ENCODE results near the gene YTHDF1. TPM values are rescaled to one million over a fixed set of nuclear protein-coding genes. Genes with fewer than 3 reads are reported as not detected.

YTHDF1 gene
- polyA plus RNA-seq, 1 donor from 2014 or later, result 36.9 TPM

GRCh38 chr20:63205896-63206295, 10.0 kb downstream of the YTHDF1 start (continued):
- no peak for TF ChIP-seq SMC3 (conservative IDR thresholded peaks at IDR 0.05; ENCODE audit: poor library complexity)
- no peak for TF ChIP-seq EP300 (conservative IDR thresholded peaks at IDR 0.05; ENCODE audit: poor library complexity, severe bottlenecking)

GRCh38 chr20:63204362-63204761, 11.6 kb downstream of the YTHDF1 start:
- no peak overlapping the region for H3K4me3 ChIP-seq (ENCODE audit: low read length)
- TF ChIP-seq POLR2AphosphoS5 (IDR thresholded peaks at IDR 0.05) (no peak), RAD21 (conservative IDR thresholded peaks at IDR 0.05) (no peak), EZH2 (IDR thresholded peaks at IDR 0.05; ENCODE audit: borderline replicate concordance, insufficient read depth, low read length, poor library complexity, severe bottlenecking) (no peak), SMC3 (conservative IDR thresholded peaks at IDR 0.05; ENCODE audit: poor library complexity) (no peak), MXI1 (conservative IDR thresholded peaks at IDR 0.05; ENCODE audit: poor library complexity, severe bottlenecking) (no peak), REST (IDR thresholded peaks at IDR 0.05; ENCODE audit: borderline replicate concordance) (no peak), TAF1 (IDR thresholded peaks at IDR 0.05; ENCODE audit: low read depth) (no peak), CTCF (IDR thresholded peaks at IDR 0.05; ENCODE audit: poor library complexity, severe bottlenecking) (no peak), EP300 (conservative IDR thresholded peaks at IDR 0.05; ENCODE audit: poor library complexity, severe bottlenecking) (no peak)
- no peak overlapping the region for H3K4me2 ChIP-seq (ENCODE audit: low read length)
- H3F3A ChIP-seq (ENCODE audit: insufficient read depth, low read length, poor library complexity, severe bottlenecking), result no peaks in the 10 kb centered on the region
- no peaks in the 10 kb centered on the region for H3K27me3 ChIP-seq (ENCODE audit: insufficient read depth, low read depth, low read length)
- H3K27ac ChIP-seq (ENCODE audit: low read length), result no peak overlapping the region
- H3K79me2 ChIP-seq (replicated peaks; ENCODE audit: insufficient read depth, low read length), result peaks cover 6% of the 10 kb centered on the region
- no peaks in the 10 kb centered on the region for H3K9me3 ChIP-seq (ENCODE audit: low read length)
- peaks cover 9% of the 10 kb centered on the region for H4K20me1 ChIP-seq (ENCODE audit: insufficient read depth)
- no peaks in the 10 kb centered on the region for H3K9me2 ChIP-seq (ENCODE audit: insufficient read depth, low read length)
- H3K9ac ChIP-seq (ENCODE audit: low read length), result no peak overlapping the region
- H3K36me3 ChIP-seq (ENCODE audit: insufficient read depth, low read length), result no peaks in the 10 kb centered on the region
- no peak overlapping the region for H2AFZ ChIP-seq (ENCODE audit: low read depth, low read length)

- no peaks in the 10 kb centered on the region for H3K9me3 ChIP-seq (ENCODE audit: low read length)
- no peak overlapping the region for H3K9ac ChIP-seq (ENCODE audit: low read length)
- no peaks in the 10 kb centered on the region for H3K36me3 ChIP-seq (ENCODE audit: insufficient read depth, low read length)
- no peak overlapping the region for H3K27ac ChIP-seq (ENCODE audit: low read length)
- H4K20me1 ChIP-seq (ENCODE audit: insufficient read depth), result peaks cover 9% of the 10 kb centered on the region
- H3K4me3 ChIP-seq (ENCODE audit: low read length), result no peak overlapping the region
- no peak overlapping the region for H3K4me2 ChIP-seq (ENCODE audit: low read length)
- peaks cover 10% of the 10 kb centered on the region for H3K79me2 ChIP-seq (replicated peaks; ENCODE audit: insufficient read depth, low read length)
- H3F3A ChIP-seq (ENCODE audit: insufficient read depth, low read length, poor library complexity, severe bottlenecking), result no peaks in the 10 kb centered on the region
- H3K9me2 ChIP-seq (ENCODE audit: insufficient read depth, low read length), result no peaks in the 10 kb centered on the region
- TF ChIP-seq EZH2 (IDR thresholded peaks at IDR 0.05; ENCODE audit: borderline replicate concordance, insufficient read depth, low read length, poor library complexity, severe bottlenecking), result no peak
- H2AFZ ChIP-seq (ENCODE audit: low read depth, low read length), result no peak overlapping the region
- H3K27me3 ChIP-seq (ENCODE audit: insufficient read depth, low read depth, low read length), result no peaks in the 10 kb centered on the region
Measured at GRCh38 chr20:63202811-63203526, 13.0 kb downstream of the YTHDF1 start.

All from neural cell (in vitro differentiated cells).